Loucy (cell line): ENCODE measurements around the gene TNNI3K.

Experiments used
- H2AFZ ChIP-seq: fragments of 200-600 bp; sonication (generic); 2 replicates; pipeline ENCODE4 v1.6.0; 2016; ENCODE audit warnings: antibody characterized with exemption, mild to moderate bottlenecking, low read length, moderate library complexity
- H3F3A ChIP-seq: fragments of 200-600 bp; 2 replicates; pipeline ENCODE4 v1.6.0; 2016; ENCODE audit warnings: antibody characterized with exemption, low read depth, mild to moderate bottlenecking
- H3K27me3 ChIP-seq: fragments of 200-600 bp; sonication (generic); 2 replicates; pipeline ENCODE4 v1.6.1; 2014; ENCODE audit warnings: low read length, mild to moderate bottlenecking; ENCODE audit not compliant: insufficient read depth, poor library complexity, severe bottlenecking
- H3K36me3 ChIP-seq: fragments of 200-600 bp; sonication (generic); 2 replicates; pipeline ENCODE4 v1.6.1; 2016; ENCODE audit warnings: low read length; ENCODE audit not compliant: insufficient read depth
- H3K4me1 ChIP-seq: fragments of 200-600 bp; sonication (generic); 2 replicates; pipeline ENCODE4 v1.5.1; 2014; ENCODE audit warnings: low read length, mild to moderate bottlenecking; ENCODE audit not compliant: insufficient read depth, poor library complexity, severe bottlenecking
- H3K4me2 ChIP-seq: fragments of 200-600 bp; sonication (generic); 2 replicates; pipeline ENCODE4 v1.6.0; 2014; ENCODE audit warnings: antibody characterized with exemption, low read length, low read depth, mild to moderate bottlenecking; ENCODE audit not compliant: poor library complexity, severe bottlenecking
- H3K4me3 ChIP-seq: fragments of 200-600 bp; sonication (generic); 2 replicates; pipeline ENCODE4 v1.5.1; 2014; ENCODE audit warnings: low read length, mild to moderate bottlenecking, mixed read lengths; ENCODE audit not compliant: poor library complexity, severe bottlenecking
- H3K79me2 ChIP-seq: fragments of 200-600 bp; sonication (generic); 2 replicates; pipeline ENCODE4 v1.6.1; 2014; ENCODE audit warnings: low read length; ENCODE audit not compliant: insufficient read depth
- H3K9ac ChIP-seq: fragments of 200-600 bp; sonication (generic); 2 replicates; pipeline ENCODE4 v1.6.0; 2014; ENCODE audit warnings: mild to moderate bottlenecking, low read depth, low read length, moderate library complexity; ENCODE audit not compliant: poor library complexity, severe bottlenecking
- H3K9me2 ChIP-seq: fragments of 200-600 bp; sonication (generic); replicated peaks from 2 replicates; pipeline ENCODE4 v1.6.1; 2016; ENCODE audit warnings: low read depth, low read length, mixed read lengths
- H3K9me3 ChIP-seq: fragments of 200-600 bp; sonication (generic); 2 replicates; pipeline ENCODE4 v1.6.1; 2014; ENCODE audit warnings: mild to moderate bottlenecking, antibody characterized with exemption, low read length, low read depth; ENCODE audit not compliant: insufficient read depth
- H4K20me1 ChIP-seq: fragments of 200-600 bp; sonication (generic); 2 replicates; pipeline ENCODE4 v1.6.0; 2014; ENCODE audit warnings: antibody characterized with exemption, low read length, mild to moderate bottlenecking; ENCODE audit not compliant: insufficient read depth, poor library complexity, severe bottlenecking
- EZH2phosphoT487 ChIP-seq: fragments of 200-600 bp; IDR thresholded peaks from 2 replicates; pipeline ENCODE4 v1.6.1; 2018; ENCODE audit warnings: antibody characterized with exemption, mild to moderate bottlenecking, moderate library complexity, borderline replicate concordance
- TF ChIP-seq, protein P1 (sequence below): fragments of 200-600 bp; sonication (generic); conservative IDR thresholded peaks from 2 replicates; pipeline ENCODE4 v1.5.1; 2014; ENCODE audit warnings: mild to moderate bottlenecking, antibody characterized with exemption, low read length

TNNI3K gene

DNA sequence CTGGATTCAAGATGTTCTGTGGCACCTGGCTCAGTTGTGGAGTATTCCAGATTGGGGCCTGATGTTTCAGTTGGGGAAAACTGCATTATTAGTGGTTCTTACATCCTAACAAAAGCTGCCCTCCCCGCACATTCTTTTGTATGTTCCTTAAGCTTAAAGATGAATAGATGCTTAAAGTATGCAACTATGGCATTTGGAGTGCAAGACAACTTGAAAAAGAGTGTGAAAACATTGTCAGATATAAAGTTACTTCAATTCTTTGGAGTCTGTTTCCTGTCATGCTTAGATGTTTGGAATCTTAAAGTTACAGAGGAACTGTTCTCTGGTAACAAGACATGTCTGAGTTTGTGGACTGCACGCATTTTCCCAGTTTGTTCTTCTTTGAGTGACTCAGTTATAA, 29.9 kb upstream of the TNNI3K start:
- Histone ChIP-seq H3K4me2 (no peak overlapping the region), H2AFZ (no peak overlapping the region), H3K27me3 (no peaks in the 10 kb centered on the region), H3K4me1 (no peaks in the 10 kb centered on the region), H3K9me2 (no peaks in the 10 kb centered on the region), H3F3A (no peaks in the 10 kb centered on the region), H3K9me3 (no peaks in the 10 kb centered on the region), H3K79me2 (no peaks in the 10 kb centered on the region), H4K20me1 (no peaks in the 10 kb centered on the region), H3K9ac (no peak overlapping the region), H3K4me3 (no peak overlapping the region), H3K36me3 (no peaks in the 10 kb centered on the region)
- TF ChIP-seq EZH2phosphoT487, result no peak
- TF ChIP-seq, protein P1, sequence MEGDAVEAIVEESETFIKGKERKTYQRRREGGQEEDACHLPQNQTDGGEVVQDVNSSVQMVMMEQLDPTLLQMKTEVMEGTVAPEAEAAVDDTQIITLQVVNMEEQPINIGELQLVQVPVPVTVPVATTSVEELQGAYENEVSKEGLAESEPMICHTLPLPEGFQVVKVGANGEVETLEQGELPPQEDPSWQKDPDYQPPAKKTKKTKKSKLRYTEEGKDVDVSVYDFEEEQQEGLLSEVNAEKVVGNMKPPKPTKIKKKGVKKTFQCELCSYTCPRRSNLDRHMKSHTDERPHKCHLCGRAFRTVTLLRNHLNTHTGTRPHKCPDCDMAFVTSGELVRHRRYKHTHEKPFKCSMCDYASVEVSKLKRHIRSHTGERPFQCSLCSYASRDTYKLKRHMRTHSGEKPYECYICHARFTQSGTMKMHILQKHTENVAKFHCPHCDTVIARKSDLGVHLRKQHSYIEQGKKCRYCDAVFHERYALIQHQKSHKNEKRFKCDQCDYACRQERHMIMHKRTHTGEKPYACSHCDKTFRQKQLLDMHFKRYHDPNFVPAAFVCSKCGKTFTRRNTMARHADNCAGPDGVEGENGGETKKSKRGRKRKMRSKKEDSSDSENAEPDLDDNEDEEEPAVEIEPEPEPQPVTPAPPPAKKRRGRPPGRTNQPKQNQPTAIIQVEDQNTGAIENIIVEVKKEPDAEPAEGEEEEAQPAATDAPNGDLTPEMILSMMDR, result no peak

DNA sequence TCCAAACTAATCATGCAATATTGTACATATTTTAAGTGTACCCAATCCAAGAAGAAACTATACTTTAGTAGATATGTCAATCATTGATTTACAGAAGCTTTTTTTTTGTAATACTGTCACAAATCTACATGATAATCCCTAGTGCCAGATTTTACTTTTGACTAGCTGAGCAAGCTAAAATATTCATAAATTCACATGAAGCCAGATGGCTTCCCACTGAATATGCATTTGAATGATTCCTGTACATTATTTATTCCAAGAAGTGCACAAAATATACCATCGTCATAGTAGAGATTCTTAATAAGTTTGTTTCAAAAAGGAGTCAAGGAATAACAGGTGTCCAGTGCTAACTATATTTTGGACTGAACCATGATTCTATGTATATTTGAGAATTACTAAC, 20.0 kb upstream of the TNNI3K start:
- no peaks in the 10 kb centered on the region for H3K79me2 ChIP-seq
- H3F3A ChIP-seq, result no peaks in the 10 kb centered on the region
- H3K9me3 ChIP-seq, result no peaks in the 10 kb centered on the region
- no peak overlapping the region for H2AFZ ChIP-seq
- no peaks in the 10 kb centered on the region for H3K27me3 ChIP-seq
- no peak overlapping the region for H3K4me3 ChIP-seq
- no peaks in the 10 kb centered on the region for H3K4me1 ChIP-seq
- H3K4me2 ChIP-seq, result no peak overlapping the region
- TF ChIP-seq, protein P1, result no peak
- no peak for TF ChIP-seq EZH2phosphoT487
- no peaks in the 10 kb centered on the region for H4K20me1 ChIP-seq
- H3K36me3 ChIP-seq, result no peaks in the 10 kb centered on the region
- 0 out of 2 replicates have a peak, but pooled peaks cover 4% of the 10 kb centered on the region for H3K9me2 ChIP-seq
- H3K9ac ChIP-seq, result no peak overlapping the region

DNA sequence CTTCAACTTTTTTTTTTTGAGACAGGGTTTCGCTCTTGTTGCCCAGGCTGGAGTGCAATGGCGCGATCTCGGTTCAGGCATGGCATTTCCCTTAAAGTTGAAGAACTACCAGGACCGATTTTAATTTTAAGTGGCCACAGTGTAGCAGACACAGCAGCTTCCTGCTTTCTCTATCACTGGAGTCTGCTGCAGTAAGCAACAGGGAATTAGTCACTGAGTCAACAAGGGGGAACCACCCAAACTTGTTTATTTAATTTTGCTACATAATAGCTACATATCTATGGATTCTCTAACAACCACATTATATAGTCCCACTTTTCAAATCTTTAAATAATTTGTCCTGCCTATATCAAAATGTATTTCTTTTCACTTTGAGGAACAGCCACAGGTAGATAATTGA, 12.5 kb upstream of the TNNI3K start:
- H2AFZ ChIP-seq, result no peak overlapping the region
- no peak overlapping the region for H3K4me2 ChIP-seq
- H3K36me3 ChIP-seq, result no peaks in the 10 kb centered on the region
- H3K9me2 ChIP-seq, result no peaks in the 10 kb centered on the region
- H3K4me3 ChIP-seq, result no peak overlapping the region
- no peaks in the 10 kb centered on the region for H3F3A ChIP-seq
- no peak overlapping the region for H3K9ac ChIP-seq
- no peaks in the 10 kb centered on the region for H3K27me3 ChIP-seq
- no peaks in the 10 kb centered on the region for H3K4me1 ChIP-seq
- no peaks in the 10 kb centered on the region for H3K9me3 ChIP-seq
- no peaks in the 10 kb centered on the region for H4K20me1 ChIP-seq
- H3K79me2 ChIP-seq, result no peaks in the 10 kb centered on the region
- no peak for TF ChIP-seq EZH2phosphoT487
- TF ChIP-seq, protein P1, result no peak
